Measurements from ENCODE around the gene GPS1.

GPS1 gene

GRCh38 chr17:82061047-82061925 lies 9.6 kb downstream of the GPS1 start:
- no peak for TF ChIP-seq EZH2phosphoT487 (IDR thresholded peaks at IDR 0.05; ENCODE audit: borderline replicate concordance)
- TF ChIP-seq CTCF (conservative IDR thresholded peaks at IDR 0.05; ENCODE audit: low read length): no peak
- no peak overlapping the region for H3K9ac ChIP-seq (ENCODE audit: low read depth, low read length, poor library complexity, severe bottlenecking)
- no peak overlapping the region for H3K4me3 ChIP-seq (ENCODE audit: low read length, poor library complexity, severe bottlenecking)
- H3K4me2 ChIP-seq (ENCODE audit: low read depth, low read length, poor library complexity, severe bottlenecking): no peak overlapping the region
- no peak overlapping the region for H2AFZ ChIP-seq (ENCODE audit: low read length)
- H3K9me2 ChIP-seq (replicated peaks; ENCODE audit: low read depth, low read length): no peaks in the 10 kb centered on the region
- peaks cover 12% of the 10 kb centered on the region for H3K4me1 ChIP-seq (ENCODE audit: insufficient read depth, low read length, poor library complexity, severe bottlenecking)
- peaks cover 21% of the 10 kb centered on the region for H3K79me2 ChIP-seq (ENCODE audit: insufficient read depth, low read length)
- no peaks in the 10 kb centered on the region for H3K9me3 ChIP-seq (ENCODE audit: insufficient read depth, low read depth, low read length)
- no peaks in the 10 kb centered on the region for H3K27me3 ChIP-seq (ENCODE audit: insufficient read depth, low read length, poor library complexity, severe bottlenecking)
- H3F3A ChIP-seq (ENCODE audit: low read depth): no peaks in the 10 kb centered on the region
- peaks cover 27% of the 10 kb centered on the region; the same call in 1 of the 2 replicates for H3K36me3 ChIP-seq (ENCODE audit: insufficient read depth, low read length)
- peaks cover 4% of the 10 kb centered on the region for H4K20me1 ChIP-seq (ENCODE audit: insufficient read depth, low read length, poor library complexity, severe bottlenecking)

- Histone ChIP-seq H2AFZ (ENCODE audit: low read length) (no peak overlapping the region), H3K4me3 (ENCODE audit: low read length, poor library complexity, severe bottlenecking) (no peak overlapping the region), H3K9ac (ENCODE audit: low read depth, low read length, poor library complexity, severe bottlenecking) (no peak overlapping the region), H3K9me2 (replicated peaks; ENCODE audit: low read depth, low read length) (no peaks in the 10 kb centered on the region), H3K36me3 (ENCODE audit: insufficient read depth, low read length) (peaks cover 20% of the 10 kb centered on the region; the same call in 1 of the 2 replicates), H3K79me2 (ENCODE audit: insufficient read depth, low read length) (peaks cover 21% of the 10 kb centered on the region), H3K4me2 (ENCODE audit: low read depth, low read length, poor library complexity, severe bottlenecking) (no peak overlapping the region), H3K4me1 (ENCODE audit: insufficient read depth, low read length, poor library complexity, severe bottlenecking) (peaks cover 14% of the 10 kb centered on the region), H3K27me3 (ENCODE audit: insufficient read depth, low read length, poor library complexity, severe bottlenecking) (no peaks in the 10 kb centered on the region), H3F3A (ENCODE audit: low read depth) (no peaks in the 10 kb centered on the region), H3K9me3 (ENCODE audit: insufficient read depth, low read depth, low read length) (no peaks in the 10 kb centered on the region), H4K20me1 (ENCODE audit: insufficient read depth, low read length, poor library complexity, severe bottlenecking) (peaks cover 4% of the 10 kb centered on the region)
- TF ChIP-seq EZH2phosphoT487 (IDR thresholded peaks at IDR 0.05; ENCODE audit: borderline replicate concordance): no peak
- no peak for TF ChIP-seq CTCF (conservative IDR thresholded peaks at IDR 0.05; ENCODE audit: low read length)
Observed at GRCh38 chr17:82062076-82062983, 10.6 kb downstream of the GPS1 start.

GRCh38 chr17:82062984-82063368 lies 11.3 kb downstream of the GPS1 start:
- TF ChIP-seq EZH2phosphoT487 (IDR thresholded peaks at IDR 0.05; ENCODE audit: borderline replicate concordance) (no peak), CTCF (conservative IDR thresholded peaks at IDR 0.05; ENCODE audit: low read length) (no peak)
- Histone ChIP-seq H4K20me1 (ENCODE audit: insufficient read depth, low read length, poor library complexity, severe bottlenecking) (peaks cover 4% of the 10 kb centered on the region), H3K4me2 (ENCODE audit: low read depth, low read length, poor library complexity, severe bottlenecking) (no peak overlapping the region)

More at GRCh38 chr17:82062984-82063368, 11.3 kb downstream of the GPS1 start:
- Histone ChIP-seq H3K27me3 (ENCODE audit: insufficient read depth, low read length, poor library complexity, severe bottlenecking) (no peaks in the 10 kb centered on the region), H3K36me3 (ENCODE audit: insufficient read depth, low read length) (peaks cover 14% of the 10 kb centered on the region; the same call in 1 of the 2 replicates), H3K9ac (ENCODE audit: low read depth, low read length, poor library complexity, severe bottlenecking) (no peak overlapping the region), H3F3A (ENCODE audit: low read depth) (no peaks in the 10 kb centered on the region), H3K4me1 (ENCODE audit: insufficient read depth, low read length, poor library complexity, severe bottlenecking) (peaks cover 14% of the 10 kb centered on the region), H3K9me2 (replicated peaks; ENCODE audit: low read depth, low read length) (no peaks in the 10 kb centered on the region), H3K9me3 (ENCODE audit: insufficient read depth, low read depth, low read length) (no peaks in the 10 kb centered on the region), H2AFZ (ENCODE audit: low read length) (no peak overlapping the region), H3K4me3 (ENCODE audit: low read length, poor library complexity, severe bottlenecking) (no peak overlapping the region), H3K79me2 (ENCODE audit: insufficient read depth, low read length) (peaks cover 21% of the 10 kb centered on the region)
